GM21381 (cell line): ENCODE data around the gene MMRN1.

Source experiments
- ATAC-seq: cut with Tn5 transposase; IDR thresholded peaks from one replicate; pipeline ENCODE4 v1.9.1; 2021; ENCODE audit warnings: mild to moderate bottlenecking, moderate library complexity; ENCODE audit not compliant: unreplicated experiment

Gene MMRN1

DNA sequence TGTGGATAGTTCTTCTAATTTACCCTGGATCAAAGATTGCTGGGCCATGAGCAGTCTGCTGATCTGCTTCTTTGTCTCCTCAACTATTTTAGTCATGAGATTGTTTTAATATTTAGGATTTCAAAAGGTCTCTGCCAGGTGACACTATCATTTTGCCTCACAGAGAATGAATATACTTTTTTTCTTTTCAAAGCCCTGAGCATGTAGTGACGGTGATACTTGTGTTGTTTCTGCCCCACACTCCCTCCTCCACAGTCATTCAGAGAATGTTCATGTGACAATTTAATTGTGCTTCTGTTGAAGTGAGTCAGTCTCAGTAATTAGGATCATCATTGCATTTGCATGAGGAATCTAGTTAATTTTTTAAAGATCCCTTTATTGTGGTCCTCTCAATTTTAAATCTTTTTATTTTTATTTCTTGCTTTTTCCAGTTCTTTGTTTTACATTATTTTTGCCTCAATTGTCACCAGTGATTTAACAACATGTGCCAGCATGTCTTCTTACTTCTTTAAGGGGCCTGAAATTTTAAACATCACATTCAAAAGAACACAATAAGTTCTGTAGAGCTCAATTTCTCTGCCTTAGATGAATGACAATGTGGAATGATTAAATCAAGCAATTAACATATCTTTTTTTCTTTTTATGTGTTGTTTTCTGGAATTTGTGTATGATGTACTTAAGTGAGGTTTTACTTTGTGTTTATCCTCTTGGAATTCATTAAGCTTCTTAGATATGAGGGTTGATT is 12.3 kb downstream of the MMRN1 start:
- ATAC-seq = no peak

DNA sequence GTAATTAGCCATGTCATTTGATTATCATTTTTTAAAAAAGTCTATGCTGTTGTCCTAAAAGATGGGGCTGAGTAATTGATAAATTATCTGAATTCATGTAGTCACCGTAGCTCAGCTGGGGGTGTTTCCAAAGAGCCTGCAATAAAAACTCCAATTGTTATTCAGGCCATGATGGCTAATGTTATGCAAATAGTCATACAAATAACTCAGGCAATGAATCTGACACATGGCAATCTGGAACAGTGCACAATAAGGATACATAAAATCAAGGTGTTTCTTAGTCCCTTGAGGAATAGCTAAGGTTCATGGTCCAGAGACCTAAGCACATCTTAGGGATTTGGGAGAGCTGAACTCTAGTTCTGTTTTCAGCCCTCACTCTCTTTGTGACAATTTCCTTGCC is 15.2 kb downstream of the MMRN1 start:
- ATAC-seq = no peak

GRCh38 chr4:89913623-89914022 is 19.0 kb downstream of the MMRN1 start:
- ATAC-seq = no peak

GRCh38 chr4:89914609-89915550 is 20.2 kb downstream of the MMRN1 start:
- ATAC-seq = no peak

DNA sequence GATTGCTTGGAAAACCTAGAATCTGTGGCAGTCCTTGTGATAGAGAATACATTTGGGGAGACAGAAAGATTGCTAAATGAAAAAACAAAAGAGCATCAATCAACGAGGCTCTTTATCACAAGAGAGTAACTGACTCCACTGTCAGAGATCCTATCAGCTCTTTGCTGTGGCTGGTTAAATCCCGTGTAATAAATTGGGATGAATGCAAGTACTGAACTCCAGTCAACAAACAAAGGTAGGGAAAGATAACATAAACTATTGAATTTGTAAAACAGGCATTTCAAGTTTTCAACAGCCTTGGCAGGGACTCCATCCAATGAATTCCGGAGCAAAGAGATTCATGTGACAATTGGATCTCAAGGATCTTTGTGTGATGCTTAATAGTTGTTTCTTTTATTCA is 21.3 kb downstream of the MMRN1 start:
- no peak for ATAC-seq

GRCh38 chr4:89922848-89923416 is 28.3 kb downstream of the MMRN1 start:
- no peak for ATAC-seq

DNA sequence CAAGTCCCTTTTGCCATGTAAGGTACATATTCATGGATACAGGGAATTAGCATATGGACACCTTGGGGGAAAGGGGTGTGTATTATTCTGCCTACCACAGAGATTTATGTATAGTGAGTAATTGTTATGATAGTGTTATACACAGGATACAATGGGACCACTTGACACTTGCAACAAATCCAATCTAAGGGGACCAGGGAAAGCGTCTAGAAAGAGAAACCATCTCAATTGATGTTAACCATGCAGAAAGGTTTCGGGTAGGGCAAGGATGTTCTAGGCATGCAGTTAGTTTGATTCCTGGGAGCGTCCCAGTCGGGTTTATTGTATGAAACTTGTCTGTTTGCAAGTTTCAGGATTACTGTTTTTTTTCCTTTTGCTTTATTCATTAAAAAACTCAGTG is 34.2 kb downstream of the MMRN1 start:
- ATAC-seq = no peak

DNA sequence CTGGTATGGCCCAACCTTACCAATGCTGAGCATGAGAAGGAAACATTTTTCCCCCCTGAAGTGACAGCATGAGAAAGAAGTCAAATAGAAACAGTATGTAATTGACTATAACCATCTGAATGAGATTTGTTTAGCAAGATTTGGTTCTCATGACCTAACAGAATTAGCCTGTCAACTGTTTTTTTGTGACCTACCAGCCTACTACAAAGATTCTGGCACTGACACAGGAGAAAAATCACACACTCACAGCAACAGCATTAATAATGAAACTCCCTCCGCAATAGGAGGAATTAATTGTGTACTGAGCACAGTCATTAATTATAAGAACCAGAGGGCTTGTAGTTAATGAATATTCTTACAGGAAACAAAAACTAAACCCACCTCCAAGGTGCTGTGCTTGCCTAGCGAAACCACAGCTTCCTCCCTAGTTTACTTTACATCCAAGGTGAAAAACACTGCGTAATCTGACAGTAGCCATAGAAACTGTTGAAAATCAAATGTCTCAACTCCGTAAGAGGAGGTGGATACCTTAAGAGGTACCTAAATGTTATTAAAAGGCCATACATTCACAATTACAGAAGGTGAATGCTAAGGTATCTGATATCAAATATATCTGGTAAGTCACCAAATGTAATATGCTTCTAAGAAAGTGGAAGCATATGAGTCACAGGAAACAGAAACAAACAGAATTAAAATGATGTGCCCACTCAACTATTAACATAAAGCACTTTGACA is 34.9 kb downstream of the MMRN1 start:
- ATAC-seq = peak; percentile 92

- no peak for ATAC-seq
Measured at GRCh38 chr4:89939546-89939945, 44.9 kb downstream of the MMRN1 start.

- ATAC-seq = no peak
Measured at GRCh38 chr4:89939994-89940393, 45.3 kb downstream of the MMRN1 start.

DNA sequence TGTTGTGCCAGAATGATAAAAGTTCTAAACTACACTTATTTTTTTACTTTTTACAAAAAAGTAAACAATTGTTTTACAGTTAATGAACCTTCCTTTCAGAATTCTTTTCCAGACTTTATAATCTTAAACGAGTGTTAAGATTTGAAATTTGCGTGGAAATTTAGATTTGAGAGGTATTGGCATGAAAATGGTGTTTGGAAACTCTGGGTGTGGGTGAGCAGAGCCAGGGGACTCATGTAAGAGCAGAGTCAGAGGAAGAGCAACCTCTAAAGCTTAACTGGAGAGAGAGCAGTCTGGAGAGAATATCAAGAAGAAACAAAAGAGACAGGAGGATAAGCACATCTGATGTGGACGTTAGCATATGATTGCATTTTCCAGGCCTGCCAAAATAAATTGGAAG is 48.2 kb downstream of the MMRN1 start:
- ATAC-seq = no peak

GRCh38 chr4:89949782-89950387 is 55.2 kb downstream of the MMRN1 start:
- ATAC-seq = no peak

DNA sequence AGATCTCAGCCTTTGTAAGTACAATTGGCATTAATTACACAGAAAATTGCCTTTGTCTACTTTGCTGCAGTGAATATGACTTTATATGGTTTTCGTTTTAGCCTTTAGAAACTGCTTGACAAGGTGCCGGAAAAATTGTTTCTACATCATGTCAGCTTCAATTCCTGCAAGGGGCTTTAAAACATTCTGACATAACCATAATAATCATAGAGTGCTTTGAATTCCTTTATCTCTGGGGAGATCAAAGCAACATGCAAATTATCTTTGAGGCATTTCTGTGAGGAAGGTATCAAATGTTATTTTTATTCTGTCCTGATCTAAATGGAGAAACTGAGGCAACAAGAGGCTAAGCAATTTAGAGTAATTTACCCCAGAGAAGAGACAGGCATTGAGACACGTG is 57.8 kb downstream of the MMRN1 start:
- no peak for ATAC-seq

DNA sequence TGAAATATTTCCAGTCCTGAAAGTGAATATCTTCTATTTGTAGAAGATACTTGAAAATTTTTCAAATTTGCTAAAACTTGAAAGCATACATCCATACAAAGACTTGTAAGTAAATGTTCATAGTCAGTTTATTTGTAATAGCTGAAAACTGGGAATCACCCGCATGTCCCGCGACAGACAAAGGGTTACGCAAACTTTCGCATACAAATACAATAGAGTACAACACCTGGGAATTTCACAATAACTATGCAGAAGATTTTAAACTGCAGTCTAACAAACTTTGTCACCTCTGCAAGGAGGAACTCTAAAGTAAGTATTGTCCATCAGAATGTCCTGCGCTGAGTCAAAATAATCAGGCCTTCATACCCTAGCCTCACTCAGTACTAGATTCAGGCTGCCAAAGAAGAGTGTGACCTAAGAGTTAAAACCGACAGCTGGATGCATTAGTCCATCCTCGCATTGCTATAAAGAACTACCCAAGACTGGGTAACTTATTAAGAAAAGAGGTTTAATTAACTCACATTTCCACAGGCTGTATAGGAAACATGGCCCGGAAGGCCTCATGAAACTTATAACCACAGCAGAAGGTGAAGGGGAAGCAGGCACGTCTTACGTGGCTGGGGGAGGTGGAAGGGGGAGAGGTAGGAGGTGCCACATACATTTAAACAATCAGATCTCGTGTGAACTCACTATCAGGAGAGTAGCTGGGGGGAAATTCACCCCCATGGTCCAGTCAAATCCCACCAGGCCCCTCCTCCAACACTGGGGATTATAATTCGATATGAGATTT is 60.4 kb downstream of the MMRN1 start:
- no peak for ATAC-seq

DNA sequence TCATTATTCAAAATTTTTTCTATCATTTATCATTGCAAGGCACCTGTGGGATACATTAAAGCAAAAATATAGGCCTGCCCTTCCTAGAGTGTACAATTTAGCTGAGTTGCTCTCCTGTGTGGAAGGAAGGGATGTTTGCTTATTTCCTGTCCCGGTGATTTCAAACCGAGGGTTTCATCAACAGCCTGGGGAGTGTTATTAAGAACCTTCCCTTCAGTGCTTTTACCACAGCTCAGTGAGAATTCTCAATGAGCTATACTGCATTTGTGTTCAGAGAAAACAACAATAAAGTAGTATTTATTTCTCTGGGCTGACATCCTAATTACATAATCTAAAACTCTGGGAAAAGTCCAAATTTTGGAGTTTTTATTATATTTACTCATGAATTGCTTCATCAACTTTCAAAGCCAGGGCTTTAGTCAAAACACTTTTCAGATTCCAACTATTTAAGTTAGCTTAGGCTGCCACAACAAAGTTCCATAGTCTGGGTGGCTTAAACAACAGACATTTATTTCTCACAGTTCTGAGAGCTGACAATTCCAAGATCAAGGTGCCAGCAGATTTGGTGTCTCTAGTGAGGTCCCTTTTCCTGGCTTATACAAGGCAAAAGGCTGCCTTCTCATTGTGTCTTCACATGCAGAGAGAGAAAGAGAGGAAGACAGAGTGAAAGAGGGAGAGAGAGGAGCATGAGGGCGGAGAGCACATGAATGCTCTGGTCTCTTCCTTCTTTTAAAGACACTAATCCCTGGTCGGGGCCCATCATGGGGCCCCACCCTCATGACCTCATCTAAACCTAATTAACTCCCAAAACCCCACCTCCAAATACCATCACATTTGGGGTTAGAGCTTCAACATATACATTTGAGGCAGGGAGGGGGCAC is 62.6 kb downstream of the MMRN1 start:
- no peak for ATAC-seq

DNA sequence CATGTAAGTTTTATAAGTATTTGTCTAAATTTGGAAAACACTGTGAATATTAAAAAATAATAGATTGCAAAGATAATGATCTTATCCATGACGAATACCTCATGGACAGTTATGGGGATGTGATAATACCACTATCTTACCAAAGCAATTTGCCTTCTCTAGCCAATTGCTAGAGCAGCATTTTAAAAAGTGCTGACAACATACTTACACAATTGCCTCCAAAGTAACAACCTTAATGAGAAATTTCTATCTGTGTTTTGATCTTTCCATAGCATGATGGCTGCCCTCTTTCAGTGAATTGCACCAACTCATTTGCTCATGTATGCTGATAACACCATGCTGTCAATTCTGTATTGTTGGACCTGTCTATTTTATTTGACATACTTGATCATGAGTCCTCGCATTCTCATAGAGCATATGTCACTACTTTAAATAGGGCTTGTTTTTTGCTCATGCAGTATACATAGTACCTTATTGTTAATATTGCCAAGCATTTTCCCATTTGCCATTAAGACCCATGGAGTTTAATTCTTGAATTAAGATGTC is 87.2 kb downstream of the MMRN1 start:
- no peak for ATAC-seq

- no peak for ATAC-seq
Measured at GRCh38 chr4:89988268-89988667, 93.6 kb downstream of the MMRN1 start.

GRCh38 chr4:89992744-89993143 is 98.1 kb downstream of the MMRN1 start:
- no peak for ATAC-seq
